Measurements from ENCODE around the gene LRMDA.

LRMDA gene

GRCh38 chr10:75505840-75506506 lies 74.5 kb downstream of the LRMDA start:
- no peak for TF ChIP-seq EZH2phosphoT487 (conservative IDR thresholded peaks at IDR 0.05; ENCODE audit: low read length)
- Histone ChIP-seq H3K4me3 (ENCODE audit: insufficient read depth, low read length, poor library complexity, severe bottlenecking) (no peak overlapping the region), H4K20me1 (ENCODE audit: low read depth, low read length) (no peaks in the 10 kb centered on the region), H3K27ac (ENCODE audit: low read depth, low read length) (no peak overlapping the region), H3K9me2 (replicated peaks; ENCODE audit: insufficient read depth, low read length) (no peaks in the 10 kb centered on the region; the same call in 1 of the 2 replicates), H3F3A (ENCODE audit: insufficient read depth) (no peaks in the 10 kb centered on the region), H3K4me2 (ENCODE audit: low read depth, low read length, poor library complexity, severe bottlenecking) (no peak overlapping the region), H3K9me3 (ENCODE audit: insufficient read depth, low read length) (no peaks in the 10 kb centered on the region), H2AFZ (ENCODE audit: low read depth, low read length, severe bottlenecking) (no peak overlapping the region), H3K36me3 (ENCODE audit: low read length) (no peaks in the 10 kb centered on the region), H3K79me2 (ENCODE audit: insufficient read depth, low read length) (no peaks in the 10 kb centered on the region), H3K9ac (ENCODE audit: low read length) (no peak overlapping the region), H3K27me3 (ENCODE audit: low read length) (no peaks in the 10 kb centered on the region)

- no peaks in the 10 kb centered on the region for H3F3A ChIP-seq (ENCODE audit: insufficient read depth)
- no peaks in the 10 kb centered on the region; the same call in 1 of the 2 replicates for H3K9me2 ChIP-seq (replicated peaks; ENCODE audit: insufficient read depth, low read length)
- no peak overlapping the region for H3K4me3 ChIP-seq (ENCODE audit: insufficient read depth, low read length, poor library complexity, severe bottlenecking)
- no peak overlapping the region for H2AFZ ChIP-seq (ENCODE audit: low read depth, low read length, severe bottlenecking)
- no peaks in the 10 kb centered on the region for H3K79me2 ChIP-seq (ENCODE audit: insufficient read depth, low read length)
- H3K9ac ChIP-seq (ENCODE audit: low read length): no peak overlapping the region
- H3K36me3 ChIP-seq (ENCODE audit: low read length): no peaks in the 10 kb centered on the region
- no peaks in the 10 kb centered on the region for H3K9me3 ChIP-seq (ENCODE audit: insufficient read depth, low read length)
- H3K4me2 ChIP-seq (ENCODE audit: low read depth, low read length, poor library complexity, severe bottlenecking): no peak overlapping the region
- H3K27ac ChIP-seq (ENCODE audit: low read depth, low read length): no peak overlapping the region
- no peaks in the 10 kb centered on the region for H4K20me1 ChIP-seq (ENCODE audit: low read depth, low read length)
- TF ChIP-seq EZH2phosphoT487 (conservative IDR thresholded peaks at IDR 0.05; ENCODE audit: low read length): no peak
- TF ChIP-seq CTCF (IDR thresholded peaks at IDR 0.05; ENCODE audit: insufficient read depth, low read length, poor library complexity, severe bottlenecking): no peak
- no peaks in the 10 kb centered on the region for H3K27me3 ChIP-seq (ENCODE audit: low read length)
Observed at GRCh38 chr10:75506930-75507329, 75.5 kb downstream of the LRMDA start.

- Histone ChIP-seq H4K20me1 (ENCODE audit: low read depth, low read length) (no peaks in the 10 kb centered on the region), H3K9ac (ENCODE audit: low read length) (no peak overlapping the region), H3K4me2 (ENCODE audit: low read depth, low read length, poor library complexity, severe bottlenecking) (no peak overlapping the region), H3K27ac (ENCODE audit: low read depth, low read length) (no peak overlapping the region), H3K4me3 (ENCODE audit: insufficient read depth, low read length, poor library complexity, severe bottlenecking) (no peak overlapping the region), H3K9me2 (replicated peaks; ENCODE audit: insufficient read depth, low read length) (no peaks in the 10 kb centered on the region; the same call in 1 of the 2 replicates), H3F3A (ENCODE audit: insufficient read depth) (no peaks in the 10 kb centered on the region), H3K36me3 (ENCODE audit: low read length) (no peaks in the 10 kb centered on the region), H3K79me2 (ENCODE audit: insufficient read depth, low read length) (no peaks in the 10 kb centered on the region), H2AFZ (ENCODE audit: low read depth, low read length, severe bottlenecking) (no peak overlapping the region), H3K27me3 (ENCODE audit: low read length) (no peaks in the 10 kb centered on the region), H3K9me3 (ENCODE audit: insufficient read depth, low read length) (no peaks in the 10 kb centered on the region)
- TF ChIP-seq EZH2phosphoT487 (conservative IDR thresholded peaks at IDR 0.05; ENCODE audit: low read length) (no peak), CTCF (IDR thresholded peaks at IDR 0.05; ENCODE audit: insufficient read depth, low read length, poor library complexity, severe bottlenecking) (no peak)
Observed at GRCh38 chr10:75507469-75507868, 76.0 kb downstream of the LRMDA start.

GRCh38 chr10:75508239-75508813 lies 76.9 kb downstream of the LRMDA start:
- H3K4me2 ChIP-seq (ENCODE audit: low read depth, low read length, poor library complexity, severe bottlenecking): no peak overlapping the region

More at GRCh38 chr10:75508239-75508813, 76.9 kb downstream of the LRMDA start:
- no peaks in the 10 kb centered on the region for H3K27me3 ChIP-seq (ENCODE audit: low read length)
- H3K9me3 ChIP-seq (ENCODE audit: insufficient read depth, low read length): no peaks in the 10 kb centered on the region
- no peak overlapping the region for H3K27ac ChIP-seq (ENCODE audit: low read depth, low read length)
- no peaks in the 10 kb centered on the region for H4K20me1 ChIP-seq (ENCODE audit: low read depth, low read length)
- no peak for TF ChIP-seq CTCF (IDR thresholded peaks at IDR 0.05; ENCODE audit: insufficient read depth, low read length, poor library complexity, severe bottlenecking)
- TF ChIP-seq EZH2phosphoT487 (conservative IDR thresholded peaks at IDR 0.05; ENCODE audit: low read length): no peak
- no peaks in the 10 kb centered on the region for H3K36me3 ChIP-seq (ENCODE audit: low read length)
- H3K4me3 ChIP-seq (ENCODE audit: insufficient read depth, low read length, poor library complexity, severe bottlenecking): no peak overlapping the region
- no peaks in the 10 kb centered on the region for H3F3A ChIP-seq (ENCODE audit: insufficient read depth)
- no peaks in the 10 kb centered on the region for H3K79me2 ChIP-seq (ENCODE audit: insufficient read depth, low read length)
- H2AFZ ChIP-seq (ENCODE audit: low read depth, low read length, severe bottlenecking): no peak overlapping the region
- H3K9me2 ChIP-seq (replicated peaks; ENCODE audit: insufficient read depth, low read length): no peaks in the 10 kb centered on the region; the same call in 1 of the 2 replicates
- no peak overlapping the region for H3K9ac ChIP-seq (ENCODE audit: low read length)

All from SU-DHL-6 (cell line).